ENCODE results near the gene CTBP2. TPM values are rescaled to one million over a fixed set of nuclear protein-coding genes. Genes with fewer than 3 reads are reported as not detected.
A peak's percentile ranks its signal among the peaks of the same experiment; 100 is the strongest.

Gene CTBP2
- total RNA-seq, 3 donors from 2014 or later (not counting 1 experiment from before 2014, with no cell fraction given) = 120 to 179 (median 124) TPM

- ATAC-seq = no peak
- Histone ChIP-seq H3K4me1 (ENCODE audit: control insufficient read depth, insufficient read depth, low read length) (peaks cover 15% of the 10 kb centered on the region), H3K9me3 (ENCODE audit: control insufficient read depth, insufficient read depth, low read length) (no peaks in the 10 kb centered on the region), H3K4me3 (ENCODE audit: low read length) (peak overlapping the region; percentile 63), H3K27me3 (ENCODE audit: control insufficient read depth, insufficient read depth, low read length) (peaks cover 3% of the 10 kb centered on the region), H3K36me3 (ENCODE audit: control insufficient read depth, insufficient read depth, low read length) (no peaks in the 10 kb centered on the region), H3K27ac (ENCODE audit: low read length) (no peak overlapping the region)
- TF ChIP-seq CTCF (IDR thresholded peaks at IDR 0.05) = no peak
- H3K4me3 Mint-ChIP-seq = peak overlapping the region; percentile 91
- H3K36me3 Mint-ChIP-seq = no peaks in the 10 kb centered on the region
- H3K4me1 Mint-ChIP-seq = peaks cover 19 to 27% of the 10 kb centered on the region in 2 donors
- peak overlapping the region in 1 of 2 donors; percentile 72 for H3K27ac Mint-ChIP-seq
- H3K27me3 Mint-ChIP-seq (ENCODE audit: low read depth in 2 of 2) = no peaks in the 10 kb centered on the region
- intact Hi-C loops (cut with micrococcal nuclease) = no loop called here
- DNase-seq = no peak
- no peaks in the 10 kb centered on the region for H3K9me3 Mint-ChIP-seq
- 1% methylated on average over 35 of the region's 39 CpGs for WGBS (ENCODE audit: insufficient coverage)
These were observed 1.4 kb upstream of the CTBP2 start for GRCh38 chr10:125161707-125162119.

GRCh38 chr10:125160856-125161706 is 718 bp upstream of the CTBP2 start:
- H3K9me3 Mint-ChIP-seq = no peaks in the 10 kb centered on the region
- no peaks in the 10 kb centered on the region for H3K9me3 ChIP-seq (ENCODE audit: control insufficient read depth, insufficient read depth, low read length)
- TF ChIP-seq CTCF (IDR thresholded peaks at IDR 0.05) = peak; percentile 29
- under 1% methylated on average over 65 of the region's 76 CpGs for WGBS (ENCODE audit: insufficient coverage)
- peak; percentile 48 to 70 (median 64) for ATAC-seq
- peak overlapping the region; percentile 34 to 72 for H3K27ac Mint-ChIP-seq
- H3K27me3 ChIP-seq (ENCODE audit: control insufficient read depth, insufficient read depth, low read length) = peaks cover 3% of the 10 kb centered on the region
- peak; percentile 39 to 48 for DNase-seq
- no peaks in the 10 kb centered on the region for H3K27me3 Mint-ChIP-seq (ENCODE audit: low read depth in 2 of 2)
- intact Hi-C loops (cut with micrococcal nuclease) = no loop called here
- peak overlapping the region; percentile 63 for H3K4me3 ChIP-seq (ENCODE audit: low read length)
- peak overlapping the region; percentile 91 for H3K4me3 Mint-ChIP-seq
- H3K4me1 ChIP-seq (ENCODE audit: control insufficient read depth, insufficient read depth, low read length) = peaks cover 15% of the 10 kb centered on the region
- H3K36me3 Mint-ChIP-seq = no peaks in the 10 kb centered on the region
- no peaks in the 10 kb centered on the region for H3K36me3 ChIP-seq (ENCODE audit: control insufficient read depth, insufficient read depth, low read length)
- H3K4me1 Mint-ChIP-seq = peaks cover 26 to 33% of the 10 kb centered on the region in 2 donors
- H3K27ac ChIP-seq (ENCODE audit: low read length) = no peak overlapping the region

GRCh38 chr10:125159486-125159931 is 854 bp downstream of the CTBP2 start:
- Histone ChIP-seq H3K4me3 (ENCODE audit: low read length) (peak overlapping the region; percentile 50), H3K27me3 (ENCODE audit: control insufficient read depth, insufficient read depth, low read length) (peaks cover 3% of the 10 kb centered on the region), H3K9me3 (ENCODE audit: control insufficient read depth, insufficient read depth, low read length) (no peaks in the 10 kb centered on the region), H3K36me3 (ENCODE audit: control insufficient read depth, insufficient read depth, low read length) (no peaks in the 10 kb centered on the region), H3K27ac (ENCODE audit: low read length) (peak overlapping the region; percentile 69), H3K4me1 (ENCODE audit: control insufficient read depth, insufficient read depth, low read length) (peaks cover 21% of the 10 kb centered on the region)
- intact Hi-C loops (cut with micrococcal nuclease) = loop anchor here (5.0 to 10.0 kb wide), 3 partner anchors 62 to 245 kb away; no protein-coding TSS in a partner anchor
- Mint-ChIP-seq H3K4me1 (peaks cover 41 to 49% of the 10 kb centered on the region in 2 donors), H3K27me3 (ENCODE audit: low read depth in 2 of 2) (no peaks in the 10 kb centered on the region), H3K4me3 (peak overlapping the region; percentile 92), H3K27ac (peak overlapping the region; percentile 72 to 75), H3K36me3 (no peaks in the 10 kb centered on the region), H3K9me3 (no peaks in the 10 kb centered on the region)
- TF ChIP-seq CTCF (IDR thresholded peaks at IDR 0.05) = no peak
- ATAC-seq (peak in 2 of 3 donors; percentile 2 to 7), DNase-seq (no peak)
- under 1% methylated on average over 66 of the region's 66 CpGs for WGBS (ENCODE audit: insufficient coverage)

All from natural killer cell (primary cell).